ENCODE measurements around the gene LDLRAD4.

GRCh38 chr18:13295894-13296293 lies 77.3 kb downstream of the LDLRAD4 start:
- TF ChIP-seq CTCF (IDR thresholded peaks at IDR 0.05; ENCODE audit: borderline replicate concordance, extremely low read depth, low read length, poor library complexity, severe bottlenecking) (no peak), EZH2 (IDR thresholded peaks at IDR 0.05; ENCODE audit: borderline replicate concordance, low read depth, low read length, severe bottlenecking) (no peak)

Data from DND-41 (cell line).